GM04503 (cell line): ENCODE measurements around the gene HASPIN.
"Not testable (repeated sequence)": the region's sequence is repeated elsewhere in the genome, so short reads cannot be mapped to it uniquely, and the experiment has no call there.

Source experiments
- DNase-seq: peaks from one replicate; pipeline ENCODE4 v3.0.0-alpha.2; 2012; ENCODE audit warnings: low read depth

Gene HASPIN

GRCh38 chr17:3697103-3697476 is 26.6 kb upstream of the HASPIN start:
- DNase-seq, result no peak

- no peak for DNase-seq
Observed at GRCh38 chr17:3698139-3698538, 25.6 kb upstream of the HASPIN start.

GRCh38 chr17:3699951-3700350 is 23.8 kb upstream of the HASPIN start:
- DNase-seq, result no peak

GRCh38 chr17:3702041-3702539 is 21.6 kb upstream of the HASPIN start:
- not testable (repeated sequence) for DNase-seq

GRCh38 chr17:3704931-3705717 is 18.6 kb upstream of the HASPIN start:
- no peak for DNase-seq

GRCh38 chr17:3705718-3705984 is 18.1 kb upstream of the HASPIN start:
- not testable (repeated sequence) for DNase-seq

- no peak for DNase-seq
Observed at GRCh38 chr17:3708366-3708765, 15.3 kb upstream of the HASPIN start.

- DNase-seq, result no peak
Observed at GRCh38 chr17:3710951-3711383, 12.7 kb upstream of the HASPIN start.

GRCh38 chr17:3712811-3713463 is 10.8 kb upstream of the HASPIN start:
- DNase-seq, result no peak

GRCh38 chr17:3715296-3715695 is 8.4 kb upstream of the HASPIN start:
- DNase-seq, result no peak

GRCh38 chr17:3718201-3718600 is 5.5 kb upstream of the HASPIN start:
- DNase-seq, result no peak

GRCh38 chr17:3719265-3719664 is 4.4 kb upstream of the HASPIN start:
- DNase-seq, result no peak

- no peak for DNase-seq
Observed at GRCh38 chr17:3722716-3723115, 987 bp upstream of the HASPIN start.

GRCh38 chr17:3723188-3723555 is 531 bp upstream of the HASPIN start:
- DNase-seq, result no peak

GRCh38 chr17:3724378-3725077 is 825 bp downstream of the HASPIN start:
- DNase-seq, result no peak

GRCh38 chr17:3727041-3727440 is 3.3 kb downstream of the HASPIN start:
- no peak for DNase-seq

- DNase-seq, result not testable (repeated sequence)
Observed at GRCh38 chr17:3728099-3728498, 4.4 kb downstream of the HASPIN start.

GRCh38 chr17:3729881-3730280 is 6.2 kb downstream of the HASPIN start:
- DNase-seq, result no peak

GRCh38 chr17:3730881-3731429 is 7.3 kb downstream of the HASPIN start:
- no peak for DNase-seq

GRCh38 chr17:3732210-3732621 is 8.5 kb downstream of the HASPIN start:
- DNase-seq, result no peak

- DNase-seq, result not testable (repeated sequence)
Observed at GRCh38 chr17:3734911-3735276, 11.2 kb downstream of the HASPIN start.

- no peak for DNase-seq
Observed at GRCh38 chr17:3735515-3735914, 11.8 kb downstream of the HASPIN start.
